ENCODE measurements around the gene NRF1. TPM values are rescaled to one million over a fixed set of nuclear protein-coding genes. Genes with fewer than 3 reads are reported as not detected.

Gene NRF1
- total RNA-seq, 1 experiment from 2014 or later = 19.3 TPM

DNA sequence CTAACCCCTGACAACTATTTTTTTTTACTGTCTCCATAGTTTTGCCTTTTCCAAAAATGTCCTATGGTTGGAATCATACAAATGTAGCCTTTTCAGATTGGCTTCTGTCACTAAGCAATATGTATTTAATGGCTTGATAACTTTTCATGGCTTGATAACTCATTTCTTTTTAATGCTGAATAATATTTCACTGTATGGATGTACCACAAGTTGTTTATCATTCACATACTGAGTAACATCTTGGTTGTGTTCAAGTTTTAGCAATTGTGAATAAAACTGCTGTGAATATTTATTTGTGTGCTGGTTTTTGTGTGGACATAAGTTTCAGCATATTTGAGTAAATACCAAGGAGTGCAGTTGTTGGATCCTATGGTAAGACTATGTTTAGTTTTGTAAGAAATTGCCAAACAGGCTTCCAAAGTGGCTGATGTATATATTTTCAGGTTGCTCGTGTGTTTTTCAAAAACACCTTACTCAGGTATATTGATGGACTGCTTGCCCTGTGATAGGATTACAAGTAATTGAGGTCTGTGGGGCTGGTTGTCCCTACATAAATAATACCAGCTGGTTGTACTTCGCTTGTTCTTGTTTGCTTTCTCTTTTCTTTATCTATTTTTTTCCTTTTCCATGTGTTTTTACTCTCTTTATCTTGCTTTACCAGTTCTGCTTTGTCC, 23.0 kb downstream of the NRF1 start:
- Mint-ChIP-seq H3K4me3 (no peak overlapping the region), H3K9me3 (no peaks in the 10 kb centered on the region), H3K4me1 (peaks cover 26 to 27% of the 10 kb centered on the region in 2 experiments), H3K27me3 (ENCODE audit: low read depth) (peaks cover 5% of the 10 kb centered on the region), H3K36me3 (ENCODE audit: insufficient read depth in 1 of 3, low read depth in 3 of 3) (0 out of 7 replicates have a peak, but pooled peaks cover 0 to 1% (median 0%) of the 10 kb centered on the region in 3 experiments), H3K27ac (no peak overlapping the region)
- Histone ChIP-seq H3K9me3 (ENCODE audit: control insufficient read depth, low read depth, low read length) (no peaks in the 10 kb centered on the region), H2BK15ac (ENCODE audit: low read depth, low read length) (no peak overlapping the region), H2BK5ac (ENCODE audit: insufficient read length, low read length) (no peak overlapping the region), H2BK12ac (ENCODE audit: insufficient read length, low read depth, low read length) (no peak overlapping the region), H4K20me1 (ENCODE audit: control insufficient read depth, insufficient read depth, insufficient read length) (no peaks in the 10 kb centered on the region), H4K5ac (ENCODE audit: insufficient read length, low read depth, low read length) (no peak overlapping the region), H3K4me2 (ENCODE audit: insufficient read depth, insufficient read length, low read length) (no peak overlapping the region), H3T11ph (ENCODE audit: low read length) (no peak overlapping the region), H3K79me1 (ENCODE audit: insufficient read depth, low read depth, low read length, poor library complexity, severe bottlenecking) (peaks cover 7% of the 10 kb centered on the region), H2BK20ac (ENCODE audit: low read depth, low read length, poor library complexity, severe bottlenecking) (no peak overlapping the region), H3K27ac (ENCODE audit: insufficient read length, low read depth, low read length) (no peak overlapping the region), H2AFZ (ENCODE audit: low read length) (no peak overlapping the region), H3K56ac (ENCODE audit: insufficient read length, low read depth, low read length) (no peak overlapping the region), H4K8ac (replicated peaks; ENCODE audit: insufficient read length, low read depth, low read length) (no peak overlapping the region), H3K18ac (ENCODE audit: insufficient read length, low read depth, low read length) (no peak overlapping the region), H3K27me3 (ENCODE audit: insufficient read depth, low read length) (no peaks in the 10 kb centered on the region), H4K91ac (ENCODE audit: insufficient read length, low read depth, low read length) (no peak overlapping the region), H3K23ac (ENCODE audit: insufficient read length, low read depth, low read length) (no peak overlapping the region), H3K23me2 (ENCODE audit: insufficient read length, low read depth, low read length, poor library complexity, severe bottlenecking) (no peaks in the 10 kb centered on the region), H3K79me2 (ENCODE audit: insufficient read depth, low read length) (peaks cover 3% of the 10 kb centered on the region; the same call in 1 of the 2 replicates), H3K9ac (ENCODE audit: extremely low read depth, insufficient read length, low read length) (no peak overlapping the region), H2BK120ac (ENCODE audit: low read depth, low read length, poor library complexity, severe bottlenecking) (no peak overlapping the region), H3K4me1 (ENCODE audit: insufficient read depth, low read length) (no peaks in the 10 kb centered on the region), H3K4ac (ENCODE audit: low read depth, low read length) (no peak overlapping the region), H3K14ac (ENCODE audit: insufficient read depth, low read length) (no peak overlapping the region), H2AK5ac (ENCODE audit: insufficient read length, low read length) (no peak overlapping the region)
- TF ChIP-seq, protein P1, sequence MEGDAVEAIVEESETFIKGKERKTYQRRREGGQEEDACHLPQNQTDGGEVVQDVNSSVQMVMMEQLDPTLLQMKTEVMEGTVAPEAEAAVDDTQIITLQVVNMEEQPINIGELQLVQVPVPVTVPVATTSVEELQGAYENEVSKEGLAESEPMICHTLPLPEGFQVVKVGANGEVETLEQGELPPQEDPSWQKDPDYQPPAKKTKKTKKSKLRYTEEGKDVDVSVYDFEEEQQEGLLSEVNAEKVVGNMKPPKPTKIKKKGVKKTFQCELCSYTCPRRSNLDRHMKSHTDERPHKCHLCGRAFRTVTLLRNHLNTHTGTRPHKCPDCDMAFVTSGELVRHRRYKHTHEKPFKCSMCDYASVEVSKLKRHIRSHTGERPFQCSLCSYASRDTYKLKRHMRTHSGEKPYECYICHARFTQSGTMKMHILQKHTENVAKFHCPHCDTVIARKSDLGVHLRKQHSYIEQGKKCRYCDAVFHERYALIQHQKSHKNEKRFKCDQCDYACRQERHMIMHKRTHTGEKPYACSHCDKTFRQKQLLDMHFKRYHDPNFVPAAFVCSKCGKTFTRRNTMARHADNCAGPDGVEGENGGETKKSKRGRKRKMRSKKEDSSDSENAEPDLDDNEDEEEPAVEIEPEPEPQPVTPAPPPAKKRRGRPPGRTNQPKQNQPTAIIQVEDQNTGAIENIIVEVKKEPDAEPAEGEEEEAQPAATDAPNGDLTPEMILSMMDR (conservative IDR thresholded peaks at IDR 0.05) = no peak
- no CpG with 5 or more reads among the region's 2 CpGs for WGBS (ENCODE audit: extremely low coverage, insufficient read length, low lambda C conversion rate)
- no peak for DNase-seq
